HG03469 (cell line): ENCODE results near the gene LRMDA.

Experiments used
- ATAC-seq: cut with Tn5 transposase; IDR thresholded peaks from one replicate; pipeline ENCODE4 v1.9.1; 2021; ENCODE audit warnings: mild to moderate bottlenecking, moderate library complexity, moderate number of reproducible peaks; ENCODE audit not compliant: unreplicated experiment

The LRMDA gene

GRCh38 chr10:76160446-76161300, 729.2 kb downstream of the LRMDA start:
- no peak for ATAC-seq

GRCh38 chr10:76161301-76161582, 729.8 kb downstream of the LRMDA start:
- no peak for ATAC-seq

GRCh38 chr10:76168437-76168836, 737.0 kb downstream of the LRMDA start:
- ATAC-seq = no peak

- ATAC-seq = no peak
Measured at GRCh38 chr10:76169246-76169645, 737.8 kb downstream of the LRMDA start.

- no peak for ATAC-seq
Measured at GRCh38 chr10:76172020-76172419, 740.6 kb downstream of the LRMDA start.

GRCh38 chr10:76175533-76176165, 744.2 kb downstream of the LRMDA start:
- ATAC-seq = no peak

GRCh38 chr10:76176166-76176550, 744.7 kb downstream of the LRMDA start:
- ATAC-seq = no peak

- ATAC-seq = no peak
Measured at GRCh38 chr10:76177936-76178335, 746.5 kb downstream of the LRMDA start.

GRCh38 chr10:76178532-76179292, 747.3 kb downstream of the LRMDA start:
- ATAC-seq = no peak

GRCh38 chr10:76179806-76180205, 748.4 kb downstream of the LRMDA start:
- ATAC-seq = no peak

GRCh38 chr10:76184647-76185046, 753.2 kb downstream of the LRMDA start:
- ATAC-seq = no peak

GRCh38 chr10:76185471-76186301, 754.3 kb downstream of the LRMDA start:
- no peak for ATAC-seq

GRCh38 chr10:76188216-76188615, 756.8 kb downstream of the LRMDA start:
- no peak for ATAC-seq

GRCh38 chr10:76190634-76191270, 759.3 kb downstream of the LRMDA start:
- ATAC-seq = no peak

- ATAC-seq = no peak
Measured at GRCh38 chr10:76191336-76191735, 759.9 kb downstream of the LRMDA start.

- no peak for ATAC-seq
Measured at GRCh38 chr10:76192151-76192550, 760.7 kb downstream of the LRMDA start.

- ATAC-seq = no peak
Measured at GRCh38 chr10:76192694-76193320, 761.4 kb downstream of the LRMDA start.

GRCh38 chr10:76195654-76196390, 764.4 kb downstream of the LRMDA start:
- ATAC-seq = no peak

GRCh38 chr10:76197293-76197692, 765.9 kb downstream of the LRMDA start:
- no peak for ATAC-seq
